Lower leg skin (tissue), 3 donors: ENCODE measurements around the gene SOWAHC.

Experiments used
- POLR2A ChIP-seq, 2 donors: fragments of 450-650 bp; IDR thresholded peaks; one replicate each; pipeline ENCODE4 v1.6.1; 2016 to 2017; ENCODE audit warnings: antibody characterized with exemption in 2 of 2, mild to moderate bottlenecking in 1 of 2, moderate library complexity in 1 of 2
- TF ChIP-seq, protein P1 (sequence below), 3 donors: fragments of 450-650 bp; IDR thresholded peaks; one replicate each; pipeline ENCODE4 v1.5.1; 2016; ENCODE audit warnings: antibody characterized with exemption in 3 of 3, mild to moderate bottlenecking in 3 of 3, moderate library complexity in 2 of 3

DNA sequence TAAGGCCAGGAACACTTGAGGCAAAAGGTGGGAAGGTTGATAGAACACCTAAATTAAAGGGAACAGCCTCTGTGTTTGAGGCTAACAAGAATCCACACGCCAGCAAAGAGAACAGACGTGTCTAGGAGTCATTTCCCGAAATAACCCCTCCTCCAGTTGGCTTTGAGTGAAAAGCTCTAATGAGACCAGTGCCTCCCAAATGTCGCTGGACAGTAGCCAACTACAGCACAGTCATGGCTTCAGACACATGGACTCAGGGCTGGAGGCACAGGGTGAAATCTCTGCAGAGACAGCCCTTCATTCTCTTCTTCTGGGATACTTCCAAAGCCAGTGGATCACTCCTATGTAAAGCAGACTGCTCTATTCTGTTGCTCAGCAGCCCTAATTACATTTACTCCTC, 49.6 kb downstream of the SOWAHC start:
- TF ChIP-seq POLR2A (IDR thresholded peaks at IDR 0.05), result no peak
- TF ChIP-seq, protein P1, sequence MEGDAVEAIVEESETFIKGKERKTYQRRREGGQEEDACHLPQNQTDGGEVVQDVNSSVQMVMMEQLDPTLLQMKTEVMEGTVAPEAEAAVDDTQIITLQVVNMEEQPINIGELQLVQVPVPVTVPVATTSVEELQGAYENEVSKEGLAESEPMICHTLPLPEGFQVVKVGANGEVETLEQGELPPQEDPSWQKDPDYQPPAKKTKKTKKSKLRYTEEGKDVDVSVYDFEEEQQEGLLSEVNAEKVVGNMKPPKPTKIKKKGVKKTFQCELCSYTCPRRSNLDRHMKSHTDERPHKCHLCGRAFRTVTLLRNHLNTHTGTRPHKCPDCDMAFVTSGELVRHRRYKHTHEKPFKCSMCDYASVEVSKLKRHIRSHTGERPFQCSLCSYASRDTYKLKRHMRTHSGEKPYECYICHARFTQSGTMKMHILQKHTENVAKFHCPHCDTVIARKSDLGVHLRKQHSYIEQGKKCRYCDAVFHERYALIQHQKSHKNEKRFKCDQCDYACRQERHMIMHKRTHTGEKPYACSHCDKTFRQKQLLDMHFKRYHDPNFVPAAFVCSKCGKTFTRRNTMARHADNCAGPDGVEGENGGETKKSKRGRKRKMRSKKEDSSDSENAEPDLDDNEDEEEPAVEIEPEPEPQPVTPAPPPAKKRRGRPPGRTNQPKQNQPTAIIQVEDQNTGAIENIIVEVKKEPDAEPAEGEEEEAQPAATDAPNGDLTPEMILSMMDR (IDR thresholded peaks at IDR 0.05), result no peak
